ENCODE data around the gene DMXL1. TPM values are rescaled to one million over a fixed set of nuclear protein-coding genes. Genes with fewer than 3 reads are reported as not detected.

The DMXL1 gene
- polyA plus RNA-seq, 1 of the 3 experiments (the other 2 are of a cell fraction), result 6.6 TPM

- ChIA-PET CTCF (interaction anchor here (1.3 kb wide), 1 partner anchor 11 kb away, joined by 3 read pairs; no protein-coding TSS in a partner anchor), POLR2A (no interaction called here)
- Histone ChIP-seq H3K9ac (no peak overlapping the region), H3K27me3 (ENCODE audit: insufficient read depth) (no peaks in the 10 kb centered on the region), H3K36me3 (replicated peaks in 1 of 2; ENCODE audit: control insufficient read depth in 1 of 2, insufficient read depth in 2 of 2, low read length in 1 of 2) (no peaks in the 10 kb centered on the region), H3K4me2 (no peak overlapping the region), H3K79me2 (ENCODE audit: insufficient read depth) (no peaks in the 10 kb centered on the region), H3K4me3 (ENCODE audit: low read depth in 2 of 2, low read length in 1 of 2) (no peak overlapping the region), H3F3A (replicated peaks; ENCODE audit: insufficient read depth) (no peaks in the 10 kb centered on the region), H3K27ac (ENCODE audit: low read depth in 2 of 2, low read length in 1 of 2) (no peak overlapping the region), H3K4me1 (ENCODE audit: control insufficient read depth in 1 of 2, insufficient read depth in 2 of 2, low read depth in 1 of 2, low read length in 1 of 2) (no peaks in the 10 kb centered on the region; a peak in 1 of 4 replicates), H3K9me2 (no peaks in the 10 kb centered on the region), H2AFZ (ENCODE audit: low read depth) (no peak overlapping the region), H4K20me1 (ENCODE audit: insufficient read depth) (no peaks in the 10 kb centered on the region), H3K9me3 (no peaks in the 10 kb centered on the region)
- 90% methylated on average over 2 of the region's 2 CpGs for WGBS (ENCODE audit: low lambda C conversion rate)
- TF ChIP-seq EZH2phosphoT487 (IDR thresholded peaks at IDR 0.05; ENCODE audit: borderline replicate concordance, low read depth), result no peak
- no peak for DNase-seq
Observed at GRCh38 chr5:119054101-119054500, 16.8 kb upstream of the DMXL1 start.

- POLR2A ChIA-PET, result no interaction called here
Observed at GRCh38 chr5:119055294-119055693, 15.6 kb upstream of the DMXL1 start.

More at GRCh38 chr5:119055294-119055693, 15.6 kb upstream of the DMXL1 start:
- Histone ChIP-seq H3K4me2 (no peak overlapping the region), H3K79me2 (ENCODE audit: insufficient read depth) (no peaks in the 10 kb centered on the region), H3K9ac (no peak overlapping the region), H2AFZ (ENCODE audit: low read depth) (no peak overlapping the region), H3F3A (replicated peaks; ENCODE audit: insufficient read depth) (no peaks in the 10 kb centered on the region), H3K9me3 (no peaks in the 10 kb centered on the region), H3K4me3 (ENCODE audit: low read depth in 2 of 2, low read length in 1 of 2) (no peak overlapping the region), H3K27me3 (ENCODE audit: insufficient read depth) (no peaks in the 10 kb centered on the region), H3K9me2 (no peaks in the 10 kb centered on the region), H4K20me1 (ENCODE audit: insufficient read depth) (no peaks in the 10 kb centered on the region), H3K4me1 (ENCODE audit: control insufficient read depth in 1 of 2, insufficient read depth in 2 of 2, low read depth in 1 of 2, low read length in 1 of 2) (no peaks in the 10 kb centered on the region; a peak in 1 of 4 replicates), H3K27ac (ENCODE audit: low read depth in 2 of 2, low read length in 1 of 2) (no peak overlapping the region), H3K36me3 (replicated peaks in 1 of 2; ENCODE audit: control insufficient read depth in 1 of 2, insufficient read depth in 2 of 2, low read length in 1 of 2) (no peaks in the 10 kb centered on the region)
- WGBS (ENCODE audit: low lambda C conversion rate), result 71% methylated on average over 2 of the region's 2 CpGs
- TF ChIP-seq, protein P1, sequence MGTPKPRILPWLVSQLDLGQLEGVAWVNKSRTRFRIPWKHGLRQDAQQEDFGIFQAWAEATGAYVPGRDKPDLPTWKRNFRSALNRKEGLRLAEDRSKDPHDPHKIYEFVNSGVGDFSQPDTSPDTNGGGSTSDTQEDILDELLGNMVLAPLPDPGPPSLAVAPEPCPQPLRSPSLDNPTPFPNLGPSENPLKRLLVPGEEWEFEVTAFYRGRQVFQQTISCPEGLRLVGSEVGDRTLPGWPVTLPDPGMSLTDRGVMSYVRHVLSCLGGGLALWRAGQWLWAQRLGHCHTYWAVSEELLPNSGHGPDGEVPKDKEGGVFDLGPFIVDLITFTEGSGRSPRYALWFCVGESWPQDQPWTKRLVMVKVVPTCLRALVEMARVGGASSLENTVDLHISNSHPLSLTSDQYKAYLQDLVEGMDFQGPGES (IDR thresholded peaks at IDR 0.05; ENCODE audit: low read depth, low read length), result no peak
- TF ChIP-seq NFIC (IDR thresholded peaks at IDR 0.05; ENCODE audit: borderline replicate concordance) (no peak), GABPA (IDR thresholded peaks at IDR 0.05; ENCODE audit: low read depth) (no peak), RFX5 (IDR thresholded peaks at IDR 0.05; ENCODE audit: low read length) (no peak), RAD21 (IDR thresholded peaks at IDR 0.05; ENCODE audit: low read length) (no peak), EZH2phosphoT487 (IDR thresholded peaks at IDR 0.05; ENCODE audit: borderline replicate concordance, low read depth) (no peak), CTCF (IDR thresholded peaks at IDR 0.05) (no peak), ZBTB33 (IDR thresholded peaks at IDR 0.05; ENCODE audit: borderline replicate concordance, low read depth) (no peak), SMC3 (IDR thresholded peaks at IDR 0.05; ENCODE audit: low read depth, low read length) (no peak), SIN3A (IDR thresholded peaks at IDR 0.05; ENCODE audit: borderline replicate concordance, low read depth, low read length) (no peak)
- TF ChIP-seq, protein P2, sequence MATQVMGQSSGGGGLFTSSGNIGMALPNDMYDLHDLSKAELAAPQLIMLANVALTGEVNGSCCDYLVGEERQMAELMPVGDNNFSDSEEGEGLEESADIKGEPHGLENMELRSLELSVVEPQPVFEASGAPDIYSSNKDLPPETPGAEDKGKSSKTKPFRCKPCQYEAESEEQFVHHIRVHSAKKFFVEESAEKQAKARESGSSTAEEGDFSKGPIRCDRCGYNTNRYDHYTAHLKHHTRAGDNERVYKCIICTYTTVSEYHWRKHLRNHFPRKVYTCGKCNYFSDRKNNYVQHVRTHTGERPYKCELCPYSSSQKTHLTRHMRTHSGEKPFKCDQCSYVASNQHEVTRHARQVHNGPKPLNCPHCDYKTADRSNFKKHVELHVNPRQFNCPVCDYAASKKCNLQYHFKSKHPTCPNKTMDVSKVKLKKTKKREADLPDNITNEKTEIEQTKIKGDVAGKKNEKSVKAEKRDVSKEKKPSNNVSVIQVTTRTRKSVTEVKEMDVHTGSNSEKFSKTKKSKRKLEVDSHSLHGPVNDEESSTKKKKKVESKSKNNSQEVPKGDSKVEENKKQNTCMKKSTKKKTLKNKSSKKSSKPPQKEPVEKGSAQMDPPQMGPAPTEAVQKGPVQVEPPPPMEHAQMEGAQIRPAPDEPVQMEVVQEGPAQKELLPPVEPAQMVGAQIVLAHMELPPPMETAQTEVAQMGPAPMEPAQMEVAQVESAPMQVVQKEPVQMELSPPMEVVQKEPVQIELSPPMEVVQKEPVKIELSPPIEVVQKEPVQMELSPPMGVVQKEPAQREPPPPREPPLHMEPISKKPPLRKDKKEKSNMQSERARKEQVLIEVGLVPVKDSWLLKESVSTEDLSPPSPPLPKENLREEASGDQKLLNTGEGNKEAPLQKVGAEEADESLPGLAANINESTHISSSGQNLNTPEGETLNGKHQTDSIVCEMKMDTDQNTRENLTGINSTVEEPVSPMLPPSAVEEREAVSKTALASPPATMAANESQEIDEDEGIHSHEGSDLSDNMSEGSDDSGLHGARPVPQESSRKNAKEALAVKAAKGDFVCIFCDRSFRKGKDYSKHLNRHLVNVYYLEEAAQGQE (IDR thresholded peaks at IDR 0.05; ENCODE audit: low read depth, low read length), result no peak
- TF ChIP-seq, protein P3, sequence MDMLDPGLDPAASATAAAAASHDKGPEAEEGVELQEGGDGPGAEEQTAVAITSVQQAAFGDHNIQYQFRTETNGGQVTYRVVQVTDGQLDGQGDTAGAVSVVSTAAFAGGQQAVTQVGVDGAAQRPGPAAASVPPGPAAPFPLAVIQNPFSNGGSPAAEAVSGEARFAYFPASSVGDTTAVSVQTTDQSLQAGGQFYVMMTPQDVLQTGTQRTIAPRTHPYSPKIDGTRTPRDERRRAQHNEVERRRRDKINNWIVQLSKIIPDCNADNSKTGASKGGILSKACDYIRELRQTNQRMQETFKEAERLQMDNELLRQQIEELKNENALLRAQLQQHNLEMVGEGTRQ (IDR thresholded peaks at IDR 0.05; ENCODE audit: borderline replicate concordance, low read depth, low read length), result no peak
- DNase-seq, result no peak
- CTCF ChIA-PET, result interaction anchor here (1.0 to 1.7 kb wide), 2 partner anchors 52 to 357 kb away, joined by 3 to 6 read pairs; no protein-coding TSS in a partner anchor
